Loucy (cell line): ENCODE measurements around the gene ABCA7.

Source experiments
- CTCF ChIP-seq: fragments of 200-600 bp; sonication (generic); conservative IDR thresholded peaks from 2 replicates; pipeline ENCODE4 v1.5.1; 2014; ENCODE audit warnings: mild to moderate bottlenecking, antibody characterized with exemption, low read length
- EZH2phosphoT487 ChIP-seq: fragments of 200-600 bp; IDR thresholded peaks from 2 replicates; pipeline ENCODE4 v1.6.1; 2018; ENCODE audit warnings: antibody characterized with exemption, mild to moderate bottlenecking, moderate library complexity, borderline replicate concordance

GRCh38 chr19:990746-991145 is 49.2 kb upstream of the ABCA7 start:
- TF ChIP-seq CTCF: no peak
- TF ChIP-seq EZH2phosphoT487: no peak
